HTERT RPE-1 (cell line): ENCODE measurements around the gene MRPL1.
"Not testable (repeated sequence)": the region's sequence is repeated elsewhere in the genome, so short reads cannot be mapped to it uniquely, and the experiment has no call there.

ENCODE experiments used
- in situ Hi-C: fragments of 300-500 bp; cut with MboI; formaldehyde crosslinking; loops from 4 replicates; pipeline ENCODE4 v1.14.3; 2020; ENCODE audit warnings: low sequenced_read_pairs

MRPL1 gene

GRCh38 chr4:77849278-77849965, 13.2 kb upstream of the MRPL1 start:
- in situ Hi-C loops: no loop called here

DNA sequence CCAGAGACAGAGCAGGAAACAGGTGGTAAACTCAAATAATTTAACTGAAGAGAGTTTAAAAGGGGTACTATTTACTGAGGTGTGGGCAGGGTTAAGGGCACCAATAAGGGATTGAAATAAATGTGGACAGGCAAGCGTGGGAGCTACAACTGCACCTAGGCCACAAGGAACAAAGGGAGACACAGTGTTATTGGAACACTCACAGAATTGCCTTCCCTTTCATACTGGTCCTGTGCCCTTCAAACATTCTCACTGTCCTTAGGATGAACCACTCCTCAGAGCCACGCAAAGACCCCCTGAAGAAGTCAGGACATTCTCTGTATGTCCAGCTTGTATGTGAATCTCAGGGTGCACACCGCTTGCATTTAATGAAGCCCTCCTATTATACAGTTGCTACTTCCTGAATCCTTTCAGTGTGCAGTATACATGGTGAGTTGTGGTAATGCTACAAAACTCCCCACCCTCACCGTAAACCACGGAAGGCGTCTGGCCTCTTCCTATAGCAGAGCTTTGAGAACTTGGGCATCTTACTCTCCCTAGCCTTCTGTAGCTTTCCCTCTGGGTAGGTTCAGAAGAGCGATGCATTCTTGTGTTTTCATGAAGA, 9.6 kb upstream of the MRPL1 start:
- in situ Hi-C loops: no loop called here

DNA sequence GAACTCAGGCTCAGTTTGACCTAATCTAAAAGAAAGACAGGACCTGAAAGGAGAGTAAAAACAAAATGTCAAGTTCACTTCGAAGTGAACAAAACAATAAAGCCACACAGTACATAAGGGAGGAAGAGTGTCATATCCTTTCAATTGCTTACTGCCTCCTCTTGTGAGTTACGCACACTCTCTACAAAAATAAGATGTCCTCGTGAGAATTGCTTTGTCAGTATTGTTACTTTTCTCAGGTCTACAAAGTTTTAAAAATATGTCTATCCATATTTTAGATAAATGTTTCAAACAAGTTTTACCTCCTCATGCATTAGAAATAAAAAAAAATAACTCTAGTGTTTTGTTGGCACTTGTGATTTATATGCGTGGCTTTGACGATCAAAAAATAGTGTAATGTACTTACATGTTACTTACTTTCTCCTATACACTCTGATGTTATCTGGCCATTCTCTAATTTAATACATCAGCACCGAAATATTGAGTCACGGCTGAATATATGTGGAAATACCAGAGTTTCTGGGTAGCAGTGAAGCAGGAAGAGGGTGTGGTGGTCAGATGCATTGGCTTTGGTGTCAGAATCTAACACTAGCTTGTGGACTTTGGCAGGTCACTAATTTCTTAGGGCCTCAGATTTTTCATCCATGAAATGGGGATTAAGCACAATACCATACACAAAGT, 8.1 kb upstream of the MRPL1 start:
- in situ Hi-C loops: no loop called here

DNA sequence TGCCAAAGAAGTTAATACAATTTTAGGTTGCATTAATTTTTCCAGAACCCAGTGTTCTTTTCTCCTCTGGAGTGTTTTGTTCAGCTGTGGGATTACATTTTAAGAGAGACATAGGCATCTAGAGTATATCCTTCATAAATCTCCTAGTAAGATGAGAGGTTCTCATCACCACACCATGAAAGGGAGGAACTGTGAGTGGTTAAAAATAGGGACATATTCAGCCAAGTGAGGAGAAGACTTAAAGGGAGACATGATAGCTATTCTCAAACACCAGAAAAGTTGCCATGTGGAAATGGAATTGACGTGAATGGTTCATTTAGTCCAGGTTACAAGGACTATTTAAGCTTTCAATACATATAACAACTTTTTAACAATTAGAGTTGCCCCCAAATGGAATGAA, 6.5 kb upstream of the MRPL1 start:
- in situ Hi-C loops: no loop called here

DNA sequence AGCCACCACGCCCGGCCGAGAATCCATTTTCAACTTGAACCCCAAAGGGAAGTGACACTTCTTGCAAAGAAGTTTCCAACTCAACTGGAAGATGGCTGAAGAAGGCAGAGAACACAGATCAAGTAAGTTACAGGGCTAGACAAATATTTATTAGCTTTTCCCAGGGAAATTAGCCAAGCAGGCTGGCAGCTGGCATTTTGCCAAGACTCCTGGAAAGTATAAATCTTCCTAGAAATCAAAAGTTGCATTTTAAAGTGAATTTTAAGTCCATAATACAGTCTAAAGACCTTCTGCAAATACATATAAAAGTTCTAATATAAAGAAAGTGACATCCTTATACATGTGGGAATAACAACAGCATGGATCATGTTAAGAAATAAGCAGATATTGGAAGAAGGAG, 3.4 kb upstream of the MRPL1 start:
- in situ Hi-C loops: no loop called here

DNA sequence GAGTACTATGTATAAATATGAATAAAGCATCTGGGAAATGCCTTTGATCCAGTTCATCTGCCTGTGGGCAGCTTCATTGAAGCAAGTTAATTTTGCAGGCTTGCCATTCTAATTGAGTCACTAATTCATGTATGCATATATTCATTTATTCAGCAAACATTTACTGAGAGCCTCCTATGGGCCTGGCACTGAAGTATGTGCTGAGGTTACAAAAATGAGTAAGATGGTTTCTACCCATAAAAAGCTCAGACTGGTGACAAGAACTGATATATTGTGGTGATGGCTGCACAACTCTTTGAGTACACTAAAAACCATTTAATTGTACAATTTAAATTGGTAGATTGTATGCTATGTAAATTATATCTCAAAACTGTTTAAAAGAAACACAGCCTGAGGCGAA, 1.1 kb upstream of the MRPL1 start:
- in situ Hi-C loops: no loop called here

- in situ Hi-C loops: not testable (repeated sequence)
Measured at GRCh38 chr4:77863341-77863740, 711 bp downstream of the MRPL1 start.

DNA sequence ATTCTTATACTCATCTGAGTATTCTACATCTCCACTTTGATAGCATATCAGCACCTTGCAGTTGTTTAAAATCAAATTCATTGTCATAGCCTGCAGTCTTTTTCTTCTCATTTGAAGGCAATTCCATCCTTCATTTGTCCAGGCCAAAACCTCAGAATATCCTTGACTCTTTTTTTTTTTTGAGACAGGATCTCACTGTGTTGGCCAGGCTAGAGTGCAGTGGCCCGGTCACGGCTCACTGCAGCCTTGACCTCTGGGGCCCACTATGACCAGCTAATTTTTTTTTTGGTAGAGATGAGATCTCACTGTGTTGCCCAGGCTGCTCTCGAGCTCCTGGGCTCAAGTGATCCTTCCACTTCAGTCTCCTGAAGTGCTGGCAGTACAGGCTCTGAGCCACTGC, 2.6 kb downstream of the MRPL1 start:
- in situ Hi-C loops: no loop called here

GRCh38 chr4:77872723-77873445, 10.3 kb downstream of the MRPL1 start:
- in situ Hi-C loops: no loop called here

DNA sequence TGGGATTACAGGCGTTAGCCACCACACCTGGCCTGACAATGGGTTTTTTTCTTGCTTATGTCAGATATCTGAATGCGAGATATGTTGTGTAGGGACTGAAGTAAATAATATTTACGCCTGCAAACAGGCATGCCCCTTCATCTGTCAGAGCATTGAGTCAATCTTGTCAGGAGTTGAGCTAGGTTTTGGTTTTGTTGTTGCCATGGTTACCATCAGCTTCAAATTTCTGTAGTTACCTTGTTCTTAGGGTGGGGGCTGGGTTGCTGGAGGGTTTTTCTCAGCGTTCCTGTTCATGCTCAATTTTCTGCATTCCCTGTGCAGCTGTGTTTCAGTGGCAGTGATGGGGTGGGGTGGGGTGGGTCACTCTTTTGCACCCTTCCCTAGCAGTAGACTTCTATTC, 14.5 kb downstream of the MRPL1 start:
- in situ Hi-C loops: no loop called here

- in situ Hi-C loops: no loop called here
Measured at GRCh38 chr4:77877771-77878565, 15.3 kb downstream of the MRPL1 start.

DNA sequence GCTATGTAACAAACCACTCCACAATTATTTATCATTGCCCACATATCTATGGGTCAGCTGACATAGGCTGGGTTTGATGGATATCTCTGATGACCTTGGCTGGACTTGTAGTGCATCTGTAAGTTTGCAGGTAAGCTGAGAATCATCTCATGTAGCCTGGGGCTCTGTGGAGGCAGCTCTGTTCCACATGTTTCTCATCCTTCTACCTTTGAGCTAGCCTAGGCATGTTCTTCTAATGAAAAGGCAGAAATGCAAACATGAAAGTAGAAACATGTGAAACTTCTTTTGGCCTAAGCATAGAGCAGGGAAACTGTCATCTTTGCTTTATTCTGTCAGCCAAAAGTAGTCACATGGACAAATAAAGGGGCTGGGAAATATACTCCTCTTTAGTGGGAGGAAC, 18.2 kb downstream of the MRPL1 start:
- in situ Hi-C loops: no loop called here

DNA sequence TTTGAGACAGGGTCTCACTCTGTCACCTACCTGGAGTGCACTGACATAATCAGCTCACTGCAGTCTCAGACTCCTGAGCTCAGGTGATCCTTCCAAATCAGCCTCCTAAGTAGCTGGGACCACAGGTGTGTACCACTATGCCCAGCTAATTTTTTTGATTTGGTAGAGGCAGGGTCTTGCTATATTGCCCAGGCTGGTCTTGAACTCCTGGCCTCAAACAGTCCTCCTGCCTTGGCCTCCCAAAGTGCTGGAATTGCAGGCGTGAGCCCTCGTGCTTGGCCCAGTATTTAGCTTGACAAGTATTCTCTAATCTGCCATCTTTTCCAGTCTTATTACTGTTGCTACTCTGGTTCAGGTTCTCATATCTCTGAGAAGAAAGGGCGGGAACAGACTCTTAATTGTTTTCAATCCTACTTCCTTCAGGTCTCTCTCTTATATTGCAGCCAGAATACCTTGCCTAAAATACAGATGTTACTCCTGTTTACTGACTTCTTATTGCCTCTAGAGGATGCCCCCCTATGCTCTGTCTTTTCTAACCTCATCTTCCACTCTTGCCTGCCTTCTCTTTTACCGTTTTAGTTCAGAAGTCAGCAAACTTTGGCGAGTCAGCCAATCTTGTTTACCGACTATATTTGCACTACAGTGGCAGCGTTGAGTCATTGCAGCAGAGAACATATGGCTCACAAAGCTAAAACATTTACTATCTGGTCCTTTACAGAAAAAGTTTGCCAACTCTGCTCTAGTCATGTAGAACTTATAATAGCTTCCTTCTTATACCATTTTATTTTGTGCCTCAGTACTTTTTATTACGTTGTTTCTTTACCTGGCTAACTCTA, 19.0 kb downstream of the MRPL1 start:
- in situ Hi-C loops: no loop called here

GRCh38 chr4:77893451-77893850, 30.8 kb downstream of the MRPL1 start:
- in situ Hi-C loops: no loop called here

DNA sequence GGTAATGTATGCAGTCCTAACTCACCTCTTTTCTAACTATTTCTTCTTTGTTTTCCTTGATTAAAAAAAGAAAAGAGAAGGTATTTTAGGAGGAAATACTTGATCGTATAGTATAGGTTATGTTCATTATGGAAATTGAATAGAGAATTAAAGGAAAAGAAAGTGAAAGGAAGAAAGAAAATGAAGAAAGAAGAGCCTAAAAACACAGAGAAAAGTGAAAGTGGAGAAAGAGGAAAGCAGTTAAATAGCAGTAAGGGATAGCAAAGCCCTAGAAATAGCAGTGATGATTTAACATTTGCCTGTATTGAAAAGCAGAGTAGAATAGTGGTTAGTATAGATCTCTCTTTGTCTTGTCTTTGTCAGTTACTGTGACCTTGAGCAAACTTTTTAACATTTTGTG, 37.0 kb downstream of the MRPL1 start:
- in situ Hi-C loops: no loop called here

DNA sequence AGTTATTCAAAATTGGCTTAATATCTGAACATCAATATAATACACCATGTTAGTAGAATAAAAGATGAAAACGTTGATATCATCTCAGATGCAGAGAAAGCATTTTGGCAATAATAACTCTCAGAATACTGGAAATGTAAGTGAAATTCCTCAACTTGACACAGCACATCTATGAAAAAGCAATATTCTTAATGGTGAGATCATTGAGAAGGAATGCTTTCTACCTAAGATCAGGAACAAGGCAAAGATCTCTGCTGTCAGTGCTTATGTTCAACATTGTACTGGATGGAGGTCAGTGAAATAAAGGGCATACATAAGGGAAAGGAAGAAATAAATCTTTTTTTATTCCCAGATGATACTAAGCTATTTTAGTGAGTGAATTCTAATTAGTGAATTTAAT, 40.6 kb downstream of the MRPL1 start:
- in situ Hi-C loops: no loop called here

GRCh38 chr4:77905651-77906263, 43.1 kb downstream of the MRPL1 start:
- in situ Hi-C loops: no loop called here

GRCh38 chr4:77910676-77911075, 48.0 kb downstream of the MRPL1 start:
- in situ Hi-C loops: no loop called here

- in situ Hi-C loops: no loop called here
Measured at GRCh38 chr4:77911091-77911490, 48.5 kb downstream of the MRPL1 start.
